Tibial nerve (tissue), 3 donors: ENCODE data around the gene PRR20B.
"Not testable (repeated sequence)": the region's sequence is repeated elsewhere in the genome, so short reads cannot be mapped to it uniquely, and the experiment has no call there.

ENCODE experiments used
- POLR2A ChIP-seq, 2 donors: fragments of 450-650 bp; IDR thresholded peaks; one replicate each; pipeline ENCODE4 v1.6.1; 2017; ENCODE audit warnings: antibody characterized with exemption in 2 of 2, mild to moderate bottlenecking in 2 of 2, moderate library complexity in 2 of 2
- TF ChIP-seq, protein P1 (sequence below), 5 experiments: fragments of 200-600 bp in 3 of 5; fragments of 450-650 bp in 2 of 5; sonication (generic) in 3 of 5; IDR thresholded peaks; one replicate each; pipeline ENCODE4 v1.5.1; 2016 to 2019; ENCODE audit warnings: antibody characterized with exemption in 5 of 5, mild to moderate bottlenecking in 3 of 5, moderate library complexity in 2 of 5

DNA sequence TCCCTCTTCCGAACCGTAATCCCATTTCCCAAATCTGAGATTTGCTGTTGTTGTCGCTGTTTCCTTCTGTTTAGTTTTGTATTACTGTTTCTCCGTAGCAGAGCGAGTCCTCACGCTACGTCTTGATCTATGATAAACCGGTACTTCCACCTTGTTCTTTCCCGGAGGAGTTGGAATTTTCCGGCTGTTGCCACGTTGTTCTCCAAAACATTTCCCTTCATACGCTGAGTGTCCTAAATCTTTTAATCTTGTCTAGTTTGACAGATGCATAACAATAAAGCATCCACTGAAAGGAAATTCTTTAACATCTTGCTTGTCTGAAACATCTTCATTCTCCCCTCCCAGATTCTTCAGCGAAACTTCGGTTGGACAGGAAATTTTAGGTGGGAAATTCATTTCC, 818 bp downstream of the PRR20B start:
- TF ChIP-seq POLR2A (IDR thresholded peaks at IDR 0.05): not testable (repeated sequence)
- TF ChIP-seq, protein P1, sequence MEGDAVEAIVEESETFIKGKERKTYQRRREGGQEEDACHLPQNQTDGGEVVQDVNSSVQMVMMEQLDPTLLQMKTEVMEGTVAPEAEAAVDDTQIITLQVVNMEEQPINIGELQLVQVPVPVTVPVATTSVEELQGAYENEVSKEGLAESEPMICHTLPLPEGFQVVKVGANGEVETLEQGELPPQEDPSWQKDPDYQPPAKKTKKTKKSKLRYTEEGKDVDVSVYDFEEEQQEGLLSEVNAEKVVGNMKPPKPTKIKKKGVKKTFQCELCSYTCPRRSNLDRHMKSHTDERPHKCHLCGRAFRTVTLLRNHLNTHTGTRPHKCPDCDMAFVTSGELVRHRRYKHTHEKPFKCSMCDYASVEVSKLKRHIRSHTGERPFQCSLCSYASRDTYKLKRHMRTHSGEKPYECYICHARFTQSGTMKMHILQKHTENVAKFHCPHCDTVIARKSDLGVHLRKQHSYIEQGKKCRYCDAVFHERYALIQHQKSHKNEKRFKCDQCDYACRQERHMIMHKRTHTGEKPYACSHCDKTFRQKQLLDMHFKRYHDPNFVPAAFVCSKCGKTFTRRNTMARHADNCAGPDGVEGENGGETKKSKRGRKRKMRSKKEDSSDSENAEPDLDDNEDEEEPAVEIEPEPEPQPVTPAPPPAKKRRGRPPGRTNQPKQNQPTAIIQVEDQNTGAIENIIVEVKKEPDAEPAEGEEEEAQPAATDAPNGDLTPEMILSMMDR (IDR thresholded peaks at IDR 0.05): not testable (repeated sequence)
